ENCODE measurements around the gene PPM1H. TPM values are rescaled to one million over a fixed set of nuclear protein-coding genes. Genes with fewer than 3 reads are reported as not detected.

PPM1H gene
- total and polyA plus RNA-seq, 2 of the 8 experiments (the other 6 are each of a cell fraction or from before 2014, with no cell fraction given), result 16.4 to 36.1 TPM

DNA sequence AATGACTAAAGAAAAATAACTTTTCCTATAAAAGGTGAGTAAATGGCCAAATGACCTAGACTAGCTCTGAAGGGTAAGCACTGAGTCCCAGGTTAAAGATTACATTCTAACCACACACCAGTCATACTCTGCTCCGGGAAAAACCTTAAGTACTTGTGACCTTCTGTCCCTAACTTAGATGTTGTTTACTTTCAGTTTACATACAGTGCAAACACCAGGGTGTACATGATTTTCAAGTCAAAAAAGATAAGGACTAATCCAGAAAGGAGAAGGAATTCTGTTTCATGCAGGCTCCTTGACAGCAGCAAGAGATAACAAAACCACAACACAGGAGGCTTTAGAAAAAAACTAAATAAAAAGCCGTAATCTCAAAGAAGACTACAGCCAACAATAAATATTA lies 174.2 kb downstream of the PPM1H start:
- Histone ChIP-seq H2BK12ac (ENCODE audit: low read depth, low read length) (no peak overlapping the region), H3K23ac (ENCODE audit: insufficient read length) (no peak overlapping the region), H2AFZ (ENCODE audit: low read length) (no peak overlapping the region), H4K5ac (ENCODE audit: insufficient read length, low read depth, low read length) (no peak overlapping the region), H2BK15ac (ENCODE audit: low read length) (no peak overlapping the region), H2BK20ac (ENCODE audit: low read length) (no peak overlapping the region), H3K27ac (ENCODE audit: low read depth, low read length) (no peak overlapping the region), H3K79me1 (ENCODE audit: low read depth, low read length) (no peaks in the 10 kb centered on the region), H4K91ac (replicated peaks; ENCODE audit: insufficient read length, low read length) (no peak overlapping the region), H3K56ac (replicated peaks; ENCODE audit: insufficient read length, low read depth, low read length) (no peak overlapping the region), H3K79me2 (ENCODE audit: control insufficient read depth in 1 of 2, insufficient read depth in 2 of 2, low read length in 2 of 2) (no peaks in the 10 kb centered on the region), H4K8ac (ENCODE audit: extremely low read depth, insufficient read depth, low read length) (no peak overlapping the region), H2AK5ac (ENCODE audit: low read depth, low read length) (no peak overlapping the region), H3K4me2 (ENCODE audit: insufficient read depth in 1 of 2, low read depth in 2 of 2, low read length in 2 of 2) (no peak overlapping the region), H3K4me1 (replicated peaks in 1 of 4; ENCODE audit: control insufficient read depth in 3 of 4, insufficient read depth in 4 of 4, low read length in 3 of 4) (no peaks in the 10 kb centered on the region), H3K4ac (replicated peaks; ENCODE audit: insufficient read length, low read depth, low read length) (no peak overlapping the region), H3K23me2 (ENCODE audit: low read depth, low read length) (no peaks in the 10 kb centered on the region), H2BK5ac (ENCODE audit: low read depth, low read length) (no peak overlapping the region), H3K36me3 (ENCODE audit: control insufficient read depth in 2 of 4, insufficient read depth in 4 of 4, low read length in 3 of 4) (peaks cover 0 to 5% (median 0%) of the 10 kb centered on the region in 4 experiments; a peak in 3 of 8 replicates), H3K18ac (ENCODE audit: extremely low read depth, low read length) (no peak overlapping the region), H4K20me1 (replicated peaks in 1 of 2; ENCODE audit: control insufficient read depth in 1 of 2, insufficient read depth in 2 of 2, low read length in 2 of 2) (no peaks in the 10 kb centered on the region), H3K9ac (replicated peaks in 1 of 4; ENCODE audit: extremely low read depth in 1 of 4, low read depth in 3 of 4, low read length in 3 of 4) (no peak overlapping the region), H3K9me3 (ENCODE audit: insufficient read depth in 2 of 2, low read depth in 1 of 2, low read length in 1 of 2) (0 out of 4 replicates have a peak, but pooled peaks cover 5 to 8% of the 10 kb centered on the region in 2 experiments), H2BK120ac (replicated peaks; ENCODE audit: low read depth, low read length) (no peak overlapping the region), H3K14ac (ENCODE audit: insufficient read length) (no peak overlapping the region), H3K4me3 (ENCODE audit: extremely low read depth in 1 of 4, insufficient read depth in 2 of 4, low read depth in 3 of 4, low read length in 4 of 4) (no peak overlapping the region), H3K27me3 (replicated peaks in 1 of 4; ENCODE audit: control insufficient read depth in 3 of 4, extremely low read depth in 1 of 4, insufficient read depth in 3 of 4, low read length in 3 of 4) (no peaks in the 10 kb centered on the region)
- ChIA-PET POLR2A (ENCODE audit: partially characterized antibody) (no interaction called here), CTCF (ENCODE audit: partially characterized antibody) (interaction anchor here (1.1 kb wide), 1 partner anchor 52 kb away, joined by 3 read pairs; no protein-coding TSS in a partner anchor)
- no peak for DNase-seq (ENCODE audit: low read depth in 1 of 2, low spot score in 2 of 2)
- no peak for TF ChIP-seq HDAC2 (IDR thresholded peaks at IDR 0.05; ENCODE audit: borderline replicate concordance in 1 of 2, low read depth in 2 of 2, low read length in 2 of 2)
- TF ChIP-seq TBP (IDR thresholded peaks at IDR 0.05; ENCODE audit: low read depth, low read length), result no peak
- TF ChIP-seq SP4 (IDR thresholded peaks at IDR 0.05; ENCODE audit: low read length), result no peak
- no peak for TF ChIP-seq POU5F1 (IDR thresholded peaks at IDR 0.05; ENCODE audit: low read depth, low read length)
- TF ChIP-seq SUZ12 (IDR thresholded peaks at IDR 0.05; ENCODE audit: low read length), result no peak
- TF ChIP-seq CHD1 (IDR thresholded peaks at IDR 0.05; ENCODE audit: low read depth, low read length), result no peak
- TF ChIP-seq SRF (IDR thresholded peaks at IDR 0.05; ENCODE audit: low read depth, low read length), result no peak
- TF ChIP-seq YY1 (IDR thresholded peaks at IDR 0.05; ENCODE audit: low read depth, low read length), result no peak
- no peak for TF ChIP-seq ZNF274 (IDR thresholded peaks at IDR 0.05; ENCODE audit: borderline replicate concordance, extremely low read depth, low read length)
- no peak for TF ChIP-seq GABPA (IDR thresholded peaks at IDR 0.05; ENCODE audit: borderline replicate concordance, insufficient read depth, low read length)
- no peak for TF ChIP-seq KDM4A (IDR thresholded peaks at IDR 0.05; ENCODE audit: low read depth, low read length, severe bottlenecking)
- no peak for TF ChIP-seq CBX8 (IDR thresholded peaks at IDR 0.05; ENCODE audit: borderline replicate concordance, low read depth, low read length)
- WGBS, 2 experiments (ENCODE audit: extremely low coverage in 1 of 2, insufficient coverage in 1 of 2, insufficient read length in 1 of 2, insufficient replicate concordance in 2 of 2, low coverage in 1 of 2, low lambda C conversion rate in 2 of 2, missing lambda C conversion rate in 1 of 2), result 78% methylated on average over 2 of the region's 2 CpGs; no CpG with 5 or more reads in 1 of the 2 experiments
- FAIRE-seq, result no peak
